HEK293 (cell line): ENCODE measurements around the gene IGSF9.
A peak's percentile ranks its signal among the peaks of the same experiment; 100 is the strongest.

Experiments used
- CTCF ChIA-PET: fragments of 350-600 bp; formaldehyde crosslinking; extraction: SDS; loops from one replicate; lab custom pipeline; 2021; ENCODE audit warnings: antibody characterized with exemption; lab: Yijun Ruan, JAX
- POLR2A ChIA-PET: fragments of 300-600 bp; formaldehyde crosslinking; extraction: SDS; loops from one replicate; lab custom pipeline; 2020; ENCODE audit warnings: antibody characterized with exemption, inconsistent platforms; lab: Yijun Ruan, JAX
- H3K27ac ChIP-seq: fragments of 200-500 bp; sonication (Bioruptor generic); 2 replicates; pipeline ENCODE4 v1.5.1; 2014; ENCODE audit warnings: low read depth, low read length, control low read depth, inconsistent platforms; ENCODE audit errors: extremely low read depth
- H3K36me3 ChIP-seq, 2 experiments: fragments of 200-500 bp in 1 of 2; sonication (Bioruptor generic) in 1 of 2; 1 replicate in 1 of 2; 2 replicates in 1 of 2; pipeline ENCODE4 v1.5.1; 2014 to 2017; ENCODE audit warnings: inconsistent platforms in 2 of 2, low read length in 2 of 2; ENCODE audit not compliant: control insufficient read depth in 2 of 2, insufficient read depth in 1 of 2
- H3K4me1 ChIP-seq: fragments of 200-500 bp; sonication (Bioruptor generic); 2 replicates; pipeline ENCODE4 v1.5.1; 2014; ENCODE audit warnings: mild to moderate bottlenecking, low read length, inconsistent platforms; ENCODE audit not compliant: control insufficient read depth, insufficient read depth
- H3K4me3 ChIP-seq: 2 replicates; pipeline ENCODE4 v1.5.1; 2011; ENCODE audit warnings: low read depth, mild to moderate bottlenecking, control low read depth, low read length, moderate library complexity
- H3K9me3 ChIP-seq: fragments of 200-500 bp; sonication (Bioruptor generic); 2 replicates; pipeline ENCODE4 v1.5.1; 2014; ENCODE audit warnings: low read depth, low read length, inconsistent platforms; ENCODE audit not compliant: control insufficient read depth, insufficient read depth
- HOXD13 ChIP-seq: sonication (generic); formaldehyde crosslinking; IDR thresholded peaks from 2 replicates; pipeline ENCODE4 v1.8.0; 2022; ENCODE audit warnings: missing genetic modification reagents, borderline replicate concordance
- OVOL3 ChIP-seq: fragments of 450-650 bp; formaldehyde crosslinking; IDR thresholded peaks from 2 replicates; pipeline ENCODE4 v1.5.1; 2016; ENCODE audit warnings: missing biosample characterization, missing genetic modification characterization
- SCRT1 ChIP-seq: fragments of 450-650 bp; formaldehyde crosslinking; IDR thresholded peaks from 2 replicates; pipeline ENCODE4 v1.5.1; 2016; ENCODE audit warnings: missing biosample characterization, missing genetic modification characterization, borderline replicate concordance
- WT1 ChIP-seq: fragments of 450-650 bp; formaldehyde crosslinking; IDR thresholded peaks from 2 replicates; pipeline ENCODE4 v1.5.1; 2016; ENCODE audit warnings: missing biosample characterization, missing genetic modification characterization
- ZBTB7A ChIP-seq: fragments of 450-650 bp; formaldehyde crosslinking; IDR thresholded peaks from 2 replicates; pipeline ENCODE4 v1.5.1; 2016; ENCODE audit warnings: low read depth, missing biosample characterization, missing genetic modification characterization
- ZNF10 ChIP-seq: fragments of 450-650 bp; formaldehyde crosslinking; IDR thresholded peaks from 2 replicates; pipeline ENCODE4 v1.5.1; 2017; ENCODE audit warnings: missing biosample characterization, missing genetic modification characterization
- ZNF16 ChIP-seq: fragments of 450-650 bp; formaldehyde crosslinking; IDR thresholded peaks from 2 replicates; pipeline ENCODE4 v1.5.1; 2016; ENCODE audit warnings: low read depth, missing biosample characterization, missing genetic modification characterization
- ZNF184 ChIP-seq: fragments of 450-650 bp; IDR thresholded peaks from 2 replicates; pipeline ENCODE4 v1.5.1; 2018; ENCODE audit warnings: missing biosample characterization, mild to moderate bottlenecking, missing genetic modification characterization
- ZNF24 ChIP-seq: fragments of 450-650 bp; formaldehyde crosslinking; IDR thresholded peaks from 2 replicates; pipeline ENCODE4 v1.5.1; 2016; ENCODE audit warnings: missing biosample characterization, missing genetic modification characterization
- ZNF335 ChIP-seq: fragments of 450-650 bp; formaldehyde crosslinking; conservative IDR thresholded peaks from 2 replicates; pipeline ENCODE4 v1.5.1; 2016; ENCODE audit warnings: missing biosample characterization, missing genetic modification characterization
- ZNF350 ChIP-seq: fragments of 450-650 bp; formaldehyde crosslinking; IDR thresholded peaks from 2 replicates; pipeline ENCODE4 v1.5.0; 2017; ENCODE audit warnings: missing biosample characterization, mild to moderate bottlenecking, missing genetic modification characterization
- ZNF391 ChIP-seq: fragments of 450-650 bp; formaldehyde crosslinking; IDR thresholded peaks from 2 replicates; pipeline ENCODE4 v1.5.1; 2016; ENCODE audit warnings: low read depth, missing biosample characterization, missing genetic modification characterization, borderline replicate concordance
- ZNF394 ChIP-seq: fragments of 450-650 bp; formaldehyde crosslinking; IDR thresholded peaks from 2 replicates; pipeline ENCODE4 v1.5.1; 2016; ENCODE audit warnings: missing biosample characterization, missing genetic modification characterization, mild to moderate bottlenecking, moderate library complexity, borderline replicate concordance
- ZNF530 ChIP-seq: fragments of 450-650 bp; formaldehyde crosslinking; IDR thresholded peaks from 2 replicates; pipeline ENCODE4 v1.5.1; 2016; ENCODE audit warnings: low read depth, missing biosample characterization, missing genetic modification characterization
- ZNF555 ChIP-seq: fragments of 450-650 bp; formaldehyde crosslinking; conservative IDR thresholded peaks from 2 replicates; pipeline ENCODE4 v1.5.1; 2017; ENCODE audit warnings: missing biosample characterization, mild to moderate bottlenecking, missing genetic modification characterization, inconsistent platforms
- ZNF571 ChIP-seq: fragments of 450-650 bp; formaldehyde crosslinking; IDR thresholded peaks from 2 replicates; pipeline ENCODE4 v1.5.0; 2017; ENCODE audit warnings: missing biosample characterization, missing genetic modification characterization
- ZNF707 ChIP-seq: fragments of 450-650 bp; formaldehyde crosslinking; IDR thresholded peaks from 2 replicates; pipeline ENCODE4 v1.5.1; 2016; ENCODE audit warnings: missing biosample characterization, missing genetic modification characterization
- ZNF76 ChIP-seq: fragments of 450-650 bp; formaldehyde crosslinking; IDR thresholded peaks from 2 replicates; pipeline ENCODE4; 2016; ENCODE audit warnings: low read depth, missing biosample characterization, missing genetic modification characterization, borderline replicate concordance
- ZNF777 ChIP-seq: fragments of 450-650 bp; formaldehyde crosslinking; IDR thresholded peaks from 2 replicates; pipeline ENCODE4 v1.5.1; 2017; ENCODE audit warnings: missing biosample characterization, missing genetic modification characterization, borderline replicate concordance
- TF ChIP-seq, protein P1 (sequence below): fragments of 450-650 bp; formaldehyde crosslinking; IDR thresholded peaks from 2 replicates; pipeline ENCODE4 v1.5.1; 2016; ENCODE audit warnings: missing biosample characterization, missing genetic modification characterization
- TF ChIP-seq, protein P2 (sequence below): fragments of 450-650 bp; formaldehyde crosslinking; IDR thresholded peaks from 2 replicates; pipeline ENCODE4 v1.5.1; 2016; ENCODE audit warnings: missing biosample characterization, missing genetic modification characterization
- TF ChIP-seq, protein P3 (sequence below): sonication (generic); formaldehyde crosslinking; IDR thresholded peaks from 2 replicates; pipeline ENCODE4 v1.8.1; 2022; ENCODE audit warnings: mild to moderate bottlenecking, moderate library complexity, missing genetic modification reagents
- TF ChIP-seq, protein P4 (sequence below): fragments of 450-650 bp; IDR thresholded peaks from 2 replicates; pipeline ENCODE4 v1.5.1; 2018; ENCODE audit warnings: missing biosample characterization, missing genetic modification characterization
- TF ChIP-seq, protein P5 (sequence below): fragments of 450-650 bp; formaldehyde crosslinking; IDR thresholded peaks from 2 replicates; pipeline ENCODE4 v1.5.1; 2016; ENCODE audit warnings: missing biosample characterization, missing genetic modification characterization

The IGSF9 gene

DNA sequence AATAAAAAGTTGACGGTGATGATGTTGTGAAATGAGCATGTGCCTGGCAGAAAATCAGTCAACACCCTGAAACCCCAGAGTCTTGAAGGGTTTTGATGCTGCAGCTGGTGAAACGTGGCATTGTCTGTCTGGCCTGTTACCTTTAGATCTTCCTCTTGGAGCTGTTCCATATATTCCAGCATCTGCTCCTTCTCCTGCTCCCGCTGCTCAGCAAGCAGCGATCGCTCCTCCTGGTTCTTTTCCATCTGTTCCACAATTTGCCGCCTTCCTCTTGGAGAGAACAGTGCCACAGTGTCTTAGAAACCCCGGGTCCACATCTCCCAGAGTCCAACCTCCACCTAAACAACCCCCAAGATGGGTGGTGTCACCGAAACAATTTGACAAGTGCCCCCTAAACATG, 61.1 kb downstream of the IGSF9 start:
- Histone ChIP-seq H3K4me3 (no peak overlapping the region), H3K9me3 (no peaks in the 10 kb centered on the region), H3K4me1 (peaks cover 11% of the 10 kb centered on the region), H3K36me3 (no peaks in the 10 kb centered on the region)
- CTCF ChIA-PET, result interaction anchor here (0.7 to 13.2 kb wide), 3 partner anchors 83 to 309 kb away, joined by 5 to 415 read pairs (median 7); partner anchors contain the start of gene FCRL6
- TF ChIP-seq, protein P1, sequence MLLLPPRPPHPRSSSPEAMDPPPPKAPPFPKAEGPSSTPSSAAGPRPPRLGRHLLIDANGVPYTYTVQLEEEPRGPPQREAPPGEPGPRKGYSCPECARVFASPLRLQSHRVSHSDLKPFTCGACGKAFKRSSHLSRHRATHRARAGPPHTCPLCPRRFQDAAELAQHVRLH, result no peak
- TF ChIP-seq, protein P2, sequence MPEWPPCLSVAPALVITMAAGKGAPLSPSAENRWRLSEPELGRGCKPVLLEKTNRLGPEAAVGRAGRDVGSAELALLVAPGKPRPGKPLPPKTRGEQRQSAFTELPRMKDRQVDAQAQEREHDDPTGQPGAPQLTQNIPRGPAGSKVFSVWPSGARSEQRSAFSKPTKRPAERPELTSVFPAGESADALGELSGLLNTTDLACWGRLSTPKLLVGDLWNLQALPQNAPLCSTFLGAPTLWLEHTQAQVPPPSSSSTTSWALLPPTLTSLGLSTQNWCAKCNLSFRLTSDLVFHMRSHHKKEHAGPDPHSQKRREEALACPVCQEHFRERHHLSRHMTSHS (tag by site-specific recombination), result no peak
- TF ChIP-seq ZBTB7A, result no peak
- no peak for TF ChIP-seq ZNF707
- no peak for TF ChIP-seq ZNF394 (tag by site-specific recombination)
- TF ChIP-seq, all 188 proteins: peak for 0
- POLR2A ChIA-PET, result no interaction called here
- no peak overlapping the region for H3K27ac ChIP-seq

DNA sequence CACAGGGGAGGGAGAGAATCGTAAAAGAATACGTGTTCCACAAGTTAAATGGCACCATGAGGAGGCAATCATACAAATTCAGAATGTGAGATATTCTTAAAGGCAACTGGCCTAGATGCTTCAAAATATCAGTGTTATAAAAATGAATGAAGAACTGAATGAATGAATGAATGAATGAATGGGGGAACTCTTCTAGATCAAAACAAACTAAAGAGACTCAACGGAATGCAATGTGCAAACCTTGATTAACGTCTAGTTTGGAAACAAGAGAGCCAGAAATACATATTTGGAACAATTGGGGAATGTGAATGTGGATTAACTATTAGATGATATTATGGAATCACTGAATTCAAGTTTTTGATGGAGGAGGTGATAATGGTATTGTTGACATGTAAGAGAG, 62.3 kb downstream of the IGSF9 start:
- Histone ChIP-seq H3K4me1 (peaks cover 11% of the 10 kb centered on the region), H3K27ac (no peak overlapping the region), H3K4me3 (no peak overlapping the region), H3K36me3 (no peaks in the 10 kb centered on the region), H3K9me3 (no peaks in the 10 kb centered on the region)
- POLR2A ChIA-PET, result no interaction called here
- CTCF ChIA-PET, result interaction anchor here (1.4 to 3.4 kb wide), 3 partner anchors 8 to 124 kb away, joined by 3 to 18 read pairs (median 9); no protein-coding TSS in a partner anchor
- TF ChIP-seq ZNF350 (tag by site-specific recombination), result no peak
- 0 out of 2 replicates have a peak, but pooled peaks have one; percentile 28 for TF ChIP-seq ZNF24 (tag by site-specific recombination)

DNA sequence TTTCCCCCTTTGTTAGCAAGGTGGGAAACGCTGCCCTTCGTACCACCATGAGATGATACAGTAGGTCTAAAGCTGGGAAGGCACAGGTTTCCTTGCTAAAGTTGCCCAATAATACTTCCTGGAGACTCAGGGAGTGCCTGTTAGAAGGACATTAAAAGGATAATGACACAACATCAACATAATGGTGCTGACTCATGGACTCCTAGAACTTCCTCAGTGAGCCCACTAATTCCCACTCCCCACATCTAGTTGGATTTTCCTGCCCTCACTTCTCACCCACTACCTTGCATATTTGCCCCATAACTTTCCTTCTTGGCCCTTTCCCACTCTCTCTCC, 62.9 kb downstream of the IGSF9 start:
- ChIA-PET POLR2A (interaction anchor here (1.6 kb wide), 1 partner anchor 28 kb away, joined by 5 read pairs; no protein-coding TSS in a partner anchor), CTCF (interaction anchor here (0.7 to 4.5 kb wide), 7 partner anchors 8 to 125 kb away, joined by 3 to 21 read pairs (median 5); no protein-coding TSS in a partner anchor)
- Histone ChIP-seq H3K4me1 (peaks cover 11% of the 10 kb centered on the region), H3K9me3 (no peaks in the 10 kb centered on the region), H3K36me3 (no peaks in the 10 kb centered on the region), H3K4me3 (no peak overlapping the region), H3K27ac (no peak overlapping the region)
- TF ChIP-seq ZNF76 (tag by site-specific recombination) (no peak), ZNF10 (no peak), ZNF571 (no peak), ZNF777 (tag by site-specific recombination) (no peak), ZNF184 (tag by site-specific recombination) (no peak), ZNF530 (tag by site-specific recombination) (no peak), ZNF391 (no peak), ZNF16 (tag by site-specific recombination) (no peak), SCRT1 (tag by site-specific recombination) (no peak), ZNF555 (tag by site-specific recombination) (no peak), OVOL3 (tag by site-specific recombination) (no peak), HOXD13 (no peak), WT1 (tag by site-specific recombination) (no peak), ZNF335 (tag by site-specific recombination) (0 out of 2 replicates have a peak, but pooled peaks have one; percentile 5)
- TF ChIP-seq, protein P3, sequence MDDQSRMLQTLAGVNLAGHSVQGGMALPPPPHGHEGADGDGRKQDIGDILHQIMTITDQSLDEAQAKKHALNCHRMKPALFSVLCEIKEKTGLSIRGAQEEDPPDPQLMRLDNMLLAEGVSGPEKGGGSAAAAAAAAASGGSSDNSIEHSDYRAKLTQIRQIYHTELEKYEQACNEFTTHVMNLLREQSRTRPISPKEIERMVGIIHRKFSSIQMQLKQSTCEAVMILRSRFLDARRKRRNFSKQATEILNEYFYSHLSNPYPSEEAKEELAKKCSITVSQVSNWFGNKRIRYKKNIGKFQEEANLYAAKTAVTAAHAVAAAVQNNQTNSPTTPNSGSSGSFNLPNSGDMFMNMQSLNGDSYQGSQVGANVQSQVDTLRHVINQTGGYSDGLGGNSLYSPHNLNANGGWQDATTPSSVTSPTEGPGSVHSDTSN (CRISPR knock-in tag), result no peak
- TF ChIP-seq, protein P4, sequence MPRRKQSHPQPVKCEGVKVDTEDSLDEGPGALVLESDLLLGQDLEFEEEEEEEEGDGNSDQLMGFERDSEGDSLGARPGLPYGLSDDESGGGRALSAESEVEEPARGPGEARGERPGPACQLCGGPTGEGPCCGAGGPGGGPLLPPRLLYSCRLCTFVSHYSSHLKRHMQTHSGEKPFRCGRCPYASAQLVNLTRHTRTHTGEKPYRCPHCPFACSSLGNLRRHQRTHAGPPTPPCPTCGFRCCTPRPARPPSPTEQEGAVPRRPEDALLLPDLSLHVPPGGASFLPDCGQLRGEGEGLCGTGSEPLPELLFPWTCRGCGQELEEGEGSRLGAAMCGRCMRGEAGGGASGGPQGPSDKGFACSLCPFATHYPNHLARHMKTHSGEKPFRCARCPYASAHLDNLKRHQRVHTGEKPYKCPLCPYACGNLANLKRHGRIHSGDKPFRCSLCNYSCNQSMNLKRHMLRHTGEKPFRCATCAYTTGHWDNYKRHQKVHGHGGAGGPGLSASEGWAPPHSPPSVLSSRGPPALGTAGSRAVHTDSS, result no peak
- TF ChIP-seq, protein P5, sequence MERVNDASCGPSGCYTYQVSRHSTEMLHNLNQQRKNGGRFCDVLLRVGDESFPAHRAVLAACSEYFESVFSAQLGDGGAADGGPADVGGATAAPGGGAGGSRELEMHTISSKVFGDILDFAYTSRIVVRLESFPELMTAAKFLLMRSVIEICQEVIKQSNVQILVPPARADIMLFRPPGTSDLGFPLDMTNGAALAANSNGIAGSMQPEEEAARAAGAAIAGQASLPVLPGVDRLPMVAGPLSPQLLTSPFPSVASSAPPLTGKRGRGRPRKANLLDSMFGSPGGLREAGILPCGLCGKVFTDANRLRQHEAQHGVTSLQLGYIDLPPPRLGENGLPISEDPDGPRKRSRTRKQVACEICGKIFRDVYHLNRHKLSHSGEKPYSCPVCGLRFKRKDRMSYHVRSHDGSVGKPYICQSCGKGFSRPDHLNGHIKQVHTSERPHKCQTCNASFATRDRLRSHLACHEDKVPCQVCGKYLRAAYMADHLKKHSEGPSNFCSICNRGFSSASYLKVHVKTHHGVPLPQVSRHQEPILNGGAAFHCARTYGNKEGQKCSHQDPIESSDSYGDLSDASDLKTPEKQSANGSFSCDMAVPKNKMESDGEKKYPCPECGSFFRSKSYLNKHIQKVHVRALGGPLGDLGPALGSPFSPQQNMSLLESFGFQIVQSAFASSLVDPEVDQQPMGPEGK (tag by site-specific recombination), result 0 out of 2 replicates have a peak, but pooled peaks have one; percentile 18
